ENCODE measurements around the gene LPIN2.
"Not testable (repeated sequence)": the region's sequence is repeated elsewhere in the genome, so short reads cannot be mapped to it uniquely, and the experiment has no call there.

LPIN2 gene

GRCh38 chr18:3007491-3007890, 5.5 kb downstream of the LPIN2 start:
- DNase-seq (ENCODE audit: low spot score), result no peak

GRCh38 chr18:3005462-3005861, 7.5 kb downstream of the LPIN2 start:
- no peak for DNase-seq (ENCODE audit: low spot score)

- DNase-seq (ENCODE audit: low spot score), result not testable (repeated sequence)
Measured at GRCh38 chr18:3003766-3004165, 9.2 kb downstream of the LPIN2 start.

- DNase-seq (ENCODE audit: low spot score), result no peak
Measured at GRCh38 chr18:3002732-3003131, 10.2 kb downstream of the LPIN2 start.

- DNase-seq (ENCODE audit: low spot score), result no peak
Measured at GRCh38 chr18:2998644-2999043, 14.3 kb downstream of the LPIN2 start.

- DNase-seq (ENCODE audit: low spot score), result no peak
Measured at GRCh38 chr18:2997846-2998564, 14.9 kb downstream of the LPIN2 start.

GRCh38 chr18:2997429-2997828, 15.5 kb downstream of the LPIN2 start:
- DNase-seq (ENCODE audit: low spot score), result no peak

- no peak for DNase-seq (ENCODE audit: low spot score)
Measured at GRCh38 chr18:2994603-2995432, 18.1 kb downstream of the LPIN2 start.

- DNase-seq (ENCODE audit: low spot score), result no peak
Measured at GRCh38 chr18:2994020-2994589, 18.8 kb downstream of the LPIN2 start.

GRCh38 chr18:2992995-2993877, 19.7 kb downstream of the LPIN2 start:
- DNase-seq (ENCODE audit: low spot score), result no peak

GRCh38 chr18:2990956-2991640, 21.8 kb downstream of the LPIN2 start:
- DNase-seq (ENCODE audit: low spot score), result no peak

GRCh38 chr18:2987876-2988790, 24.8 kb downstream of the LPIN2 start:
- peak; percentile 33 for DNase-seq (ENCODE audit: low spot score)

GRCh38 chr18:2986150-2986865, 26.6 kb downstream of the LPIN2 start:
- DNase-seq (ENCODE audit: low spot score), result no peak

GRCh38 chr18:2985628-2986027, 27.3 kb downstream of the LPIN2 start:
- no peak for DNase-seq (ENCODE audit: low spot score)

- DNase-seq (ENCODE audit: low spot score), result no peak
Measured at GRCh38 chr18:2984703-2985261, 28.2 kb downstream of the LPIN2 start.

GRCh38 chr18:2984091-2984490, 28.9 kb downstream of the LPIN2 start:
- no peak for DNase-seq (ENCODE audit: low spot score)

GRCh38 chr18:2983296-2983695, 29.6 kb downstream of the LPIN2 start:
- DNase-seq (ENCODE audit: low spot score), result no peak

- DNase-seq (ENCODE audit: low spot score), result no peak
Measured at GRCh38 chr18:2982452-2983269, 30.3 kb downstream of the LPIN2 start.
